Thymus (tissue), 11 donors: ENCODE results near the gene DLL1. TPM values are rescaled to one million over a fixed set of nuclear protein-coding genes. Genes with fewer than 3 reads are reported as not detected.

ENCODE experiments used
- DNase-seq, 9 donors: peaks; one replicate each; pipeline ENCODE4 v3.0.0-alpha.2; 2013; ENCODE audit warnings: low spot score in 9 of 9, low read depth in 6 of 9, missing footprints in 1 of 9
- H3K27ac ChIP-seq, 2 donors: one replicate each; pipeline ENCODE4 v1.5.1; 2013; ENCODE audit warnings: control low read depth in 1 of 2, low read depth in 1 of 2, low read length in 1 of 2, mild to moderate bottlenecking in 1 of 2, moderate library complexity in 1 of 2
- H3K27me3 ChIP-seq, 2 donors: one replicate each; pipeline ENCODE4 v1.5.1; 2013; ENCODE audit warnings: low read length in 1 of 2; ENCODE audit not compliant: control insufficient read depth in 2 of 2, insufficient read depth in 1 of 2
- H3K36me3 ChIP-seq, 2 donors: one replicate each; pipeline ENCODE4 v1.5.1; 2013; ENCODE audit warnings: low read length in 1 of 2, mild to moderate bottlenecking in 1 of 2, moderate library complexity in 1 of 2; ENCODE audit not compliant: control insufficient read depth in 2 of 2, insufficient read depth in 2 of 2
- H3K4me1 ChIP-seq, 2 donors: one replicate each; pipeline ENCODE4 v1.5.1; 2013; ENCODE audit warnings: low read length in 2 of 2; ENCODE audit not compliant: control insufficient read depth in 2 of 2, insufficient read depth in 2 of 2
- H3K4me3 ChIP-seq, 2 donors: one replicate each; pipeline ENCODE4 v1.5.1; 2013; ENCODE audit warnings: low read length in 2 of 2, control low read depth in 1 of 2, mild to moderate bottlenecking in 1 of 2
- H3K9me3 ChIP-seq, 2 donors: one replicate each; pipeline ENCODE4 v1.5.1; 2013; ENCODE audit warnings: low read length in 1 of 2, mild to moderate bottlenecking in 1 of 2; ENCODE audit not compliant: control insufficient read depth in 2 of 2, insufficient read depth in 1 of 2
- WGBS: extraction: QIAGEN DNeasy Blood & Tissue Kit; methylation state at CpG from one replicate; pipeline ENCODE4 v1.1.7; 2013; 5-methylcytosine and 5-hydroxymethylcytosine counted together
- polyA plus RNA-seq: library from polyadenylated mRNA; stranded (reverse); fragments of 200-250 nt; gene quantifications from one replicate; pipeline ENCODE4 v1.2.3, GENCODE V29; 2013
- total RNA-seq: library from RNA; stranded (reverse); fragments of 120-200 nt; gene quantifications from one replicate; pipeline ENCODE4 v1.2.4, GENCODE V29; 2013
- donor health status: healthy.

Gene DLL1
- total and polyA plus RNA-seq, 2 donors, result 1.6 to 5.7 TPM

- peaks cover 0 to 4% of the 10 kb centered on the region in 2 donors for H3K9me3 ChIP-seq
- peaks cover 89 to 100% of the 10 kb centered on the region in 2 donors for H3K27me3 ChIP-seq
- no peak overlapping the region for H3K4me3 ChIP-seq
- DNase-seq, result no peak
- H3K36me3 ChIP-seq, result no peaks in the 10 kb centered on the region
- no peak overlapping the region for H3K27ac ChIP-seq
- peaks cover 26 to 59% of the 10 kb centered on the region in 2 donors for H3K4me1 ChIP-seq
- 2% methylated on average over 11 of the region's 11 CpGs for whole genome bisulfite sequencing
Measured at GRCh38 chr6:170292111-170292406, 1.2 kb upstream of the DLL1 start.

GRCh38 chr6:170291271-170292110 lies 613 bp upstream of the DLL1 start:
- DNase-seq, result peak in 1 of 9 donors; percentile 59

GRCh38 chr6:170289951-170290295 lies 955 bp downstream of the DLL1 start:
- H3K9me3 ChIP-seq, result no peaks in the 10 kb centered on the region
- H3K27ac ChIP-seq, result no peak overlapping the region
- peaks cover 75 to 100% of the 10 kb centered on the region in 2 donors for H3K27me3 ChIP-seq
- H3K36me3 ChIP-seq, result no peaks in the 10 kb centered on the region
- peaks cover 7 to 49% of the 10 kb centered on the region in 2 donors for H3K4me1 ChIP-seq
- under 1% methylated on average over 41 of the region's 41 CpGs for WGBS
- no peak for DNase-seq
- H3K4me3 ChIP-seq, result peak overlapping the region; percentile 60 to 75

More at GRCh38 chr6:170291271-170292110, 613 bp upstream of the DLL1 start:
- Histone ChIP-seq H3K4me3 (peak overlapping the region in 1 of 2 donors; percentile 75), H3K4me1 (peaks cover 21 to 57% of the 10 kb centered on the region in 2 donors), H3K36me3 (no peaks in the 10 kb centered on the region), H3K9me3 (no peaks in the 10 kb centered on the region), H3K27ac (no peak overlapping the region), H3K27me3 (peaks cover 84 to 100% of the 10 kb centered on the region in 2 donors)
- 1% methylated on average over 87 of the region's 87 CpGs for WGBS

GRCh38 chr6:170289180-170289931 lies 1.5 kb downstream of the DLL1 start:
- Histone ChIP-seq H3K27ac (no peak overlapping the region), H3K4me3 (peak overlapping the region; percentile 27 to 75), H3K9me3 (no peaks in the 10 kb centered on the region), H3K27me3 (peaks cover 73 to 100% of the 10 kb centered on the region in 2 donors), H3K36me3 (no peaks in the 10 kb centered on the region), H3K4me1 (peaks cover 7 to 46% of the 10 kb centered on the region in 2 donors)
- 1% methylated on average over 85 of the region's 85 CpGs for WGBS
- DNase-seq, result no peak

- DNase-seq, result no peak
- no peak overlapping the region for H3K27ac ChIP-seq
- whole genome bisulfite sequencing, result 6% methylated on average over 16 of the region's 16 CpGs
- H3K36me3 ChIP-seq, result no peaks in the 10 kb centered on the region
- H3K4me3 ChIP-seq, result peak overlapping the region in 1 of 2 donors; percentile 75
- no peaks in the 10 kb centered on the region for H3K9me3 ChIP-seq
- H3K4me1 ChIP-seq, result peaks cover 7 to 41% of the 10 kb centered on the region in 2 donors
- H3K27me3 ChIP-seq, result peaks cover 67 to 99% of the 10 kb centered on the region in 2 donors
Measured at GRCh38 chr6:170288852-170289179, 2.1 kb downstream of the DLL1 start.

GRCh38 chr6:170288091-170288631 lies 2.7 kb downstream of the DLL1 start:
- peaks cover 63 to 98% of the 10 kb centered on the region in 2 donors for H3K27me3 ChIP-seq
- DNase-seq, result no peak
- 91% methylated on average over 33 of the region's 33 CpGs for WGBS
- no peaks in the 10 kb centered on the region for H3K9me3 ChIP-seq
- H3K27ac ChIP-seq, result no peak overlapping the region
- H3K4me1 ChIP-seq, result peaks cover 7 to 41% of the 10 kb centered on the region in 2 donors
- H3K4me3 ChIP-seq, result no peak overlapping the region
- no peaks in the 10 kb centered on the region for H3K36me3 ChIP-seq

GRCh38 chr6:170287371-170287876 lies 3.5 kb downstream of the DLL1 start:
- Histone ChIP-seq H3K4me3 (no peak overlapping the region), H3K27ac (no peak overlapping the region), H3K4me1 (peaks cover 7 to 38% of the 10 kb centered on the region in 2 donors), H3K27me3 (peaks cover 56 to 92% of the 10 kb centered on the region in 2 donors), H3K36me3 (no peaks in the 10 kb centered on the region), H3K9me3 (no peaks in the 10 kb centered on the region)
- WGBS, result 96% methylated on average over 12 of the region's 12 CpGs
- DNase-seq, result no peak

- 90% methylated on average over 2 of the region's 2 CpGs for WGBS
- no peak for DNase-seq
- Histone ChIP-seq H3K4me1 (peaks cover 7 to 35% of the 10 kb centered on the region in 2 donors), H3K36me3 (no peaks in the 10 kb centered on the region), H3K27ac (no peak overlapping the region), H3K9me3 (no peaks in the 10 kb centered on the region), H3K27me3 (peaks cover 51 to 87% of the 10 kb centered on the region in 2 donors), H3K4me3 (no peak overlapping the region)
Measured at GRCh38 chr6:170286934-170287265, 4.0 kb downstream of the DLL1 start.
